Measurements from ENCODE around the gene FASN. TPM values are rescaled to one million over a fixed set of nuclear protein-coding genes. Genes with fewer than 3 reads are reported as not detected.
A peak's percentile ranks its signal among the peaks of the same experiment; 100 is the strongest.

FASN gene
- polyA plus RNA-seq, 1 donor from 2014 or later: 26.4 TPM

DNA sequence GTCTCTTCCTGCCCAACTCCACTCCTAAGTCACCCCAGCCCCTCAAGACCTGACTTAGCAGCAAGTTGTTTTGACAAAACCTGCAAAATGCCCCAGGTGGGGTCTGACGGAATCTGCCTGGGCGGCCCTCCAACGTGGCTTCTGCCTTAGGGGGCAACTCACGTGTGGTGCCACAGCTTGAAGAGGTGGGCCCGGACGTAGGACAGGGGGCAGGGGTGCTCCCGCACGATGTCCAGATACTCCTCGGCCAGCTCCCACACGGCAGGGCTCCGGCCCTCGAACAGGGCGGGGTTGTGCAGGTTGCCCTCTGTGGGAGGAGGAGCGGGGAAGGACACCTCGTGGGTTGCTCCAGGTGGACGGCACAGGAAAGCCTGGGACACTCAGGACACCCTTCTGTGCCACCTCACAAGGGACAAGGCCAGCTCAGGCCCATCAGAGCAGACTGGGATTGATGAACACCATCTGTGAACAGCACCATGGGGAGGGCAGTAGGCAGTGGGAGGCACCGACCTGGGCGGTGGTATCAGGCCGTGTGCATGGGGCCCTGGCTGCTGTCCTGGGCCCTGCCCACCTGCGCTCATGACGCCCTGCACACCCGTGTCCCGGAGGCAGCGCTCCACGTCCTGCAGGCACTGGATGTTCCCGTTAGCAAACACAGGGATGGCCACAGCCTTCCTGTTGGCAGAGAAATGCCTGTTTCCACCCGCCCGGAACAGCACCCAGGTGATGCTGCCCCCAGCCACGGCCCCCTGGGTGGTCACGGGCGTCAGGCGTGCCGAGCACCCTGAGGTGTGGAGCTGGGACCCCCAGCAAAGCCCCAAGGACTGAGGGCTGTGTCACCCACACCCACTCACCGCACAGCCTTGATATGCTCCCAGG is 36.8 kb downstream of the FASN start:
- no peak overlapping the region for H3K4me3 ChIP-seq (ENCODE audit: low read length)
- no peak overlapping the region for H2AFZ ChIP-seq (ENCODE audit: low read depth, low read length)
- H3K9ac ChIP-seq (ENCODE audit: low read length): no peak overlapping the region
- H3K27ac ChIP-seq (ENCODE audit: low read length): no peak overlapping the region
- H3K9me2 ChIP-seq (ENCODE audit: insufficient read depth, low read length): no peaks in the 10 kb centered on the region
- H3F3A ChIP-seq (ENCODE audit: insufficient read depth, low read length, poor library complexity, severe bottlenecking): no peaks in the 10 kb centered on the region
- TF ChIP-seq POLR2AphosphoS5 (IDR thresholded peaks at IDR 0.05): peak; percentile 6
- TF ChIP-seq, protein P1, sequence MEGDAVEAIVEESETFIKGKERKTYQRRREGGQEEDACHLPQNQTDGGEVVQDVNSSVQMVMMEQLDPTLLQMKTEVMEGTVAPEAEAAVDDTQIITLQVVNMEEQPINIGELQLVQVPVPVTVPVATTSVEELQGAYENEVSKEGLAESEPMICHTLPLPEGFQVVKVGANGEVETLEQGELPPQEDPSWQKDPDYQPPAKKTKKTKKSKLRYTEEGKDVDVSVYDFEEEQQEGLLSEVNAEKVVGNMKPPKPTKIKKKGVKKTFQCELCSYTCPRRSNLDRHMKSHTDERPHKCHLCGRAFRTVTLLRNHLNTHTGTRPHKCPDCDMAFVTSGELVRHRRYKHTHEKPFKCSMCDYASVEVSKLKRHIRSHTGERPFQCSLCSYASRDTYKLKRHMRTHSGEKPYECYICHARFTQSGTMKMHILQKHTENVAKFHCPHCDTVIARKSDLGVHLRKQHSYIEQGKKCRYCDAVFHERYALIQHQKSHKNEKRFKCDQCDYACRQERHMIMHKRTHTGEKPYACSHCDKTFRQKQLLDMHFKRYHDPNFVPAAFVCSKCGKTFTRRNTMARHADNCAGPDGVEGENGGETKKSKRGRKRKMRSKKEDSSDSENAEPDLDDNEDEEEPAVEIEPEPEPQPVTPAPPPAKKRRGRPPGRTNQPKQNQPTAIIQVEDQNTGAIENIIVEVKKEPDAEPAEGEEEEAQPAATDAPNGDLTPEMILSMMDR (IDR thresholded peaks at IDR 0.05; ENCODE audit: poor library complexity, severe bottlenecking): no peak
- no peak overlapping the region for H3K4me2 ChIP-seq (ENCODE audit: low read length)
- no peaks in the 10 kb centered on the region for H4K20me1 ChIP-seq (ENCODE audit: insufficient read depth)
- H3K36me3 ChIP-seq (ENCODE audit: insufficient read depth, low read length): no peaks in the 10 kb centered on the region
- H3K27me3 ChIP-seq (ENCODE audit: insufficient read depth, low read depth, low read length): no peaks in the 10 kb centered on the region
- no peaks in the 10 kb centered on the region for H3K9me3 ChIP-seq (ENCODE audit: low read length)
- H3K79me2 ChIP-seq (replicated peaks; ENCODE audit: insufficient read depth, low read length): no peaks in the 10 kb centered on the region

DNA sequence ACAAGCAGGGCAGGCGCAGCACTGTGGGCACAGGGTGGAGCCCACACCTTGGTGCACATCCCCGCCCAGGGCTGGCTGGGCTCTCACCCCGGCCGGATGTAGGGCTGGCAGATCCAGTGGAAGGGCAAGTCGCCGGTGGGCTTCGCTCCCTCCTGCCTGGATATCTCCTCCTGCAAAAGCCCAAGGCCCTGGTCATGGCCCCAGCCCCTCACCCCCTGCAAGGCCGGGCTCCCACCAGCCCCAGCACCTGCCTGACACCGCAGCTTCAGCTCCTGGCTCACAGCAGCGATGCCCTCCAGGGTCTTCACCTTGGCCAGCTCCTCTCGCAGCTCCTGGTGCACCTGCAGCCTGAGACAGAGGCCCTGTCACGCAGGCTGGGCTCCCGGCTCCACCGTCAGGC is 37.4 kb downstream of the FASN start:
- no peak for TF ChIP-seq MXI1 (conservative IDR thresholded peaks at IDR 0.05; ENCODE audit: poor library complexity, severe bottlenecking)
- TF ChIP-seq, protein P1 (IDR thresholded peaks at IDR 0.05; ENCODE audit: poor library complexity, severe bottlenecking): no peak
- TF ChIP-seq TAF1 (IDR thresholded peaks at IDR 0.05; ENCODE audit: low read depth): no peak
- H3K27ac ChIP-seq (ENCODE audit: low read length): no peak overlapping the region
- H3K9me3 ChIP-seq (ENCODE audit: low read length): no peaks in the 10 kb centered on the region
- H3K27me3 ChIP-seq (ENCODE audit: insufficient read depth, low read depth, low read length): no peaks in the 10 kb centered on the region
- H2AFZ ChIP-seq (ENCODE audit: low read depth, low read length): no peak overlapping the region
- H3K36me3 ChIP-seq (ENCODE audit: insufficient read depth, low read length): no peaks in the 10 kb centered on the region
- no peaks in the 10 kb centered on the region for H3F3A ChIP-seq (ENCODE audit: insufficient read depth, low read length, poor library complexity, severe bottlenecking)
- no peaks in the 10 kb centered on the region for H4K20me1 ChIP-seq (ENCODE audit: insufficient read depth)
- H3K9ac ChIP-seq (ENCODE audit: low read length): no peak overlapping the region
- H3K4me2 ChIP-seq (ENCODE audit: low read length): no peak overlapping the region
- no peaks in the 10 kb centered on the region for H3K79me2 ChIP-seq (replicated peaks; ENCODE audit: insufficient read depth, low read length)
- H3K4me3 ChIP-seq (ENCODE audit: low read length): no peak overlapping the region
- no peaks in the 10 kb centered on the region for H3K9me2 ChIP-seq (ENCODE audit: insufficient read depth, low read length)

DNA sequence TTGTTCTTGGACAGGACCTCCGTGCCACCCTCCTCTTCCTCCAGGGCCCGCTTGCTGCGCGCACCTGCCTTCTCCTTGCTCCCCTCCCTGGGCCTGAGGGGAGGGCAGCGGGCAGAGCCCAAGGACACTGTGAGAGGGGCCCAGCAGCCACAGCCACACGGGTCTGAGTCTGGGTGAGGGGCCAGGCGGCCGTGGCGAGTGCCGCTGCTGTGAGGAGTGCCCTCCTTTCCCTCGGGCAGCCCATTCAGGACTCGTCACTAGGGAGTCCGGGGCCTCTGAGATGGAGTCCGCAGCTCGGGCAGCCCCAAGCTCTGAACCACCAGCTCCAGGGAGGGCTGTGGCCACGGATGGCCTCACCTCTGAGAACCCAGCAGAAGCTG is 38.0 kb downstream of the FASN start:
- H3F3A ChIP-seq (ENCODE audit: insufficient read depth, low read length, poor library complexity, severe bottlenecking): no peaks in the 10 kb centered on the region
- H3K36me3 ChIP-seq (ENCODE audit: insufficient read depth, low read length): no peaks in the 10 kb centered on the region
- H3K27ac ChIP-seq (ENCODE audit: low read length): no peak overlapping the region
- H2AFZ ChIP-seq (ENCODE audit: low read depth, low read length): no peak overlapping the region
- H3K9ac ChIP-seq (ENCODE audit: low read length): no peak overlapping the region
- no peaks in the 10 kb centered on the region for H3K9me2 ChIP-seq (ENCODE audit: insufficient read depth, low read length)
- H3K27me3 ChIP-seq (ENCODE audit: insufficient read depth, low read depth, low read length): no peaks in the 10 kb centered on the region
- no peak overlapping the region for H3K4me2 ChIP-seq (ENCODE audit: low read length)
- H4K20me1 ChIP-seq (ENCODE audit: insufficient read depth): no peaks in the 10 kb centered on the region
- no peak for TF ChIP-seq TAF1 (IDR thresholded peaks at IDR 0.05; ENCODE audit: low read depth)
- no peak for TF ChIP-seq REST (IDR thresholded peaks at IDR 0.05; ENCODE audit: borderline replicate concordance)
- TF ChIP-seq EZH2 (IDR thresholded peaks at IDR 0.05; ENCODE audit: borderline replicate concordance, insufficient read depth, low read length, poor library complexity, severe bottlenecking): no peak
- TF ChIP-seq EP300 (conservative IDR thresholded peaks at IDR 0.05; ENCODE audit: poor library complexity, severe bottlenecking): no peak
- no peak for TF ChIP-seq SMC3 (conservative IDR thresholded peaks at IDR 0.05; ENCODE audit: poor library complexity)
- TF ChIP-seq POLR2AphosphoS5 (IDR thresholded peaks at IDR 0.05): no peak
- H3K79me2 ChIP-seq (replicated peaks; ENCODE audit: insufficient read depth, low read length): no peaks in the 10 kb centered on the region
- no peaks in the 10 kb centered on the region for H3K9me3 ChIP-seq (ENCODE audit: low read length)
- H3K4me3 ChIP-seq (ENCODE audit: low read length): no peak overlapping the region
